ENCODE results near the gene TMBIM6. TPM values are rescaled to one million over a fixed set of nuclear protein-coding genes. Genes with fewer than 3 reads are reported as not detected.
A peak's percentile ranks its signal among the peaks of the same experiment; 100 is the strongest.

TMBIM6 gene
- total RNA-seq (100 to 1,000 TPM; 338 to 437 (median 396) TPM), polyA plus RNA-seq (100 to 1,000 TPM; 100 to 130 (median 106) TPM)
- long read RNA-seq, donor 1, transcript TMBIM6-219 (3 exons, 484 nt) = minor isoform, 7 of 128 reads
- long read RNA-seq, donor 1, transcript TMBIM6-202 (9 exons, 2,598 nt) = minor isoform, 5 of 128 reads
- long read RNA-seq, donor 1, transcript TMBIM6-201 (10 exons, 2,836 nt) = major isoform, 85 of 128 reads
- long read RNA-seq, donor 1, transcript TMBIM6-209 (8 exons, 2,494 nt) = minor isoform, 5 of 128 reads
- long read RNA-seq, donor 1, partial matches to known transcripts = 23 of 128 reads
- long read RNA-seq, donor 1, other reads (novel, unspliced or antisense) = 0 of 128 reads
- long read RNA-seq, donor 2, transcript TMBIM6-202 (9 exons, 2,598 nt) = minor isoform, 5 of 93 reads
- long read RNA-seq, donor 2, transcript TMBIM6-201 (10 exons, 2,836 nt) = major isoform, 60 of 93 reads
- long read RNA-seq, donor 2, transcript TMBIM6-219 (3 exons, 484 nt) = minor isoform, 9 of 93 reads
- long read RNA-seq, donor 2, partial matches to known transcripts = 19 of 93 reads
- long read RNA-seq, donor 2, other reads (novel, unspliced or antisense) = 0 of 93 reads

- Histone ChIP-seq H3K27me3 (replicated peaks in 1 of 7) (no peaks in the 10 kb centered on the region), H3K4me3 (peak within 1 kb of the TSS; percentile 56 to 88 (median 69)), H3K27ac (peak within 1 kb of the TSS; percentile 94 to 99 (median 97)), H3K4me1 (peaks cover 30 to 51% (median 48%) of the 10 kb centered on the region in 6 donors), H3K36me3 (peaks cover 0 to 21% (median 0%) of the 10 kb centered on the region in 6 donors), H3K9me3 (no peaks in the 10 kb centered on the region)
- peak; percentile 99 for DNase-seq
- intact Hi-C loops (cut with DNase I; ENCODE audit: low total_unique reads) = no loop called here
- peak; percentile 92 to 93 (median 93) for TF ChIP-seq POLR2A (IDR thresholded peaks at IDR 0.05)
- peak; percentile 94 to 100 (median 98) for TF ChIP-seq POLR2AphosphoS5 (IDR thresholded peaks at IDR 0.05)
- TF ChIP-seq CTCF (IDR thresholded peaks at IDR 0.05 in 8 of 11, conservative IDR thresholded peaks at IDR 0.05 in 3 of 11) = peak; percentile 93 to 99 (median 98)
- WGBS, 5 donors = 4 to 5% (median 5%) methylated on average over 48 to 50 of the region's 50 CpGs
Measured at GRCh38 chr12:49740930-49741881, at the start of gene TMBIM6. TSS of gene TMBIM6 (plus strand) at chr12:49741557. CDS start at chr12:49752494, 10,937 bp downstream.

GRCh38 chr12:49692851-49693250 is 48.5 kb upstream of the TMBIM6 start:
- no peak overlapping the region for H3K4me3 ChIP-seq
- no peak for TF ChIP-seq CTCF (IDR thresholded peaks at IDR 0.05 in 8 of 11, conservative IDR thresholded peaks at IDR 0.05 in 3 of 11)
- no peak for TF ChIP-seq POLR2AphosphoS5 (IDR thresholded peaks at IDR 0.05)
- TF ChIP-seq POLR2A (IDR thresholded peaks at IDR 0.05) = no peak
- H3K27ac ChIP-seq = no peak overlapping the region
- no peak for DNase-seq
- H3K27me3 ChIP-seq (replicated peaks in 1 of 7) = no peaks in the 10 kb centered on the region
- no peaks in the 10 kb centered on the region for H3K9me3 ChIP-seq
- intact Hi-C loops (cut with DNase I; ENCODE audit: low total_unique reads) = no loop called here
- H3K4me1 ChIP-seq = peaks cover 10 to 74% (median 44%) of the 10 kb centered on the region in 6 donors
- H3K36me3 ChIP-seq = no peaks in the 10 kb centered on the region
- WGBS, 5 donors = 73 to 82% (median 76%) methylated on average over 3 of the region's 3 CpGs

- no peaks in the 10 kb centered on the region for H3K9me3 ChIP-seq
- no peaks in the 10 kb centered on the region for H3K36me3 ChIP-seq
- intact Hi-C loops (cut with DNase I; ENCODE audit: low total_unique reads) = no loop called here
- 95 to 98% (median 97%) methylated on average over 8 of the region's 8 CpGs for WGBS, 5 donors
- H3K27ac ChIP-seq = no peak overlapping the region
- H3K4me3 ChIP-seq = no peak overlapping the region
- DNase-seq = no peak
- TF ChIP-seq POLR2A (IDR thresholded peaks at IDR 0.05) = no peak
- no peak for TF ChIP-seq CTCF (IDR thresholded peaks at IDR 0.05 in 8 of 11, conservative IDR thresholded peaks at IDR 0.05 in 3 of 11)
- no peak for TF ChIP-seq POLR2AphosphoS5 (IDR thresholded peaks at IDR 0.05)
- H3K27me3 ChIP-seq (replicated peaks in 1 of 7) = no peaks in the 10 kb centered on the region
- H3K4me1 ChIP-seq = peaks cover 22 to 74% (median 51%) of the 10 kb centered on the region in 6 donors
Measured at GRCh38 chr12:49693931-49694444, 47.4 kb upstream of the TMBIM6 start.
